Stimulated activated CD4-positive, alpha-beta T cell treated with anti-CD3 and anti-CD28 coated beads, Interleukin-2, amount 100 ng/mL, for 48 hours (primary cell): Measurements from ENCODE around the gene GRAMD1C.
"Not testable (repeated sequence)": the region's sequence is repeated elsewhere in the genome, so short reads cannot be mapped to it uniquely, and the experiment has no call there.

Experiments
- DNase-seq, 2 donors: peaks; one replicate each; pipeline ENCODE4 v3.0.0-alpha.2; 2020

Gene GRAMD1C

GRCh38 chr3:113838631-113839209 lies at the start of gene GRAMD1C:
Gene GRAMD1C (plus strand): TSS chr3:113838788. CDS start chr3:113838910, 122 bp downstream.
- peak; percentile 73 to 82 for DNase-seq

GRCh38 chr3:113791381-113791780 lies 47.2 kb upstream of the GRAMD1C start:
- no peak for DNase-seq

- no peak for DNase-seq
These were observed 44.1 kb upstream of the GRAMD1C start for GRCh38 chr3:113794526-113794925.

- no peak for DNase-seq
These were observed 42.9 kb upstream of the GRAMD1C start for GRCh38 chr3:113795693-113796092.

- no peak for DNase-seq
These were observed 35.7 kb upstream of the GRAMD1C start for GRCh38 chr3:113802795-113803455.

GRCh38 chr3:113804661-113805060 lies 33.9 kb upstream of the GRAMD1C start:
- DNase-seq, result no peak

- no peak for DNase-seq
These were observed 33.3 kb upstream of the GRAMD1C start for GRCh38 chr3:113805249-113805648.

GRCh38 chr3:113812854-113813253 lies 25.7 kb upstream of the GRAMD1C start:
- DNase-seq, result no peak

GRCh38 chr3:113819866-113820265 lies 18.7 kb upstream of the GRAMD1C start:
- no peak for DNase-seq

GRCh38 chr3:113825090-113825489 lies 13.5 kb upstream of the GRAMD1C start:
- DNase-seq, result no peak

GRCh38 chr3:113828600-113828999 lies 10.0 kb upstream of the GRAMD1C start:
- no peak for DNase-seq

- no peak for DNase-seq
These were observed 8.8 kb upstream of the GRAMD1C start for GRCh38 chr3:113829576-113830354.

- no peak for DNase-seq
These were observed 7.6 kb upstream of the GRAMD1C start for GRCh38 chr3:113831103-113831355.

- no peak for DNase-seq
These were observed 6.0 kb upstream of the GRAMD1C start for GRCh38 chr3:113832477-113833164.

- DNase-seq, result no peak
These were observed 3.6 kb upstream of the GRAMD1C start for GRCh38 chr3:113834983-113835382.

GRCh38 chr3:113839551-113839950 lies 963 bp downstream of the GRAMD1C start:
- DNase-seq, result no peak

- no peak for DNase-seq
These were observed 6.1 kb downstream of the GRAMD1C start for GRCh38 chr3:113844622-113845222.

- DNase-seq, result no peak
These were observed 8.7 kb downstream of the GRAMD1C start for GRCh38 chr3:113847247-113847646.

- DNase-seq, result no peak
These were observed 9.3 kb downstream of the GRAMD1C start for GRCh38 chr3:113847664-113848461.

GRCh38 chr3:113849071-113849470 lies 10.5 kb downstream of the GRAMD1C start:
- not testable (repeated sequence) for DNase-seq

- not testable (repeated sequence) for DNase-seq
These were observed 11.3 kb downstream of the GRAMD1C start for GRCh38 chr3:113849841-113850240.

GRCh38 chr3:113850391-113850790 lies 11.8 kb downstream of the GRAMD1C start:
- not testable (repeated sequence) for DNase-seq
